H9 (cell line): Measurements from ENCODE around the gene LTB4R. TPM values are rescaled to one million over a fixed set of nuclear protein-coding genes. Genes with fewer than 3 reads are reported as not detected.

ENCODE experiments used
- DNase-seq: peaks from one replicate; pipeline ENCODE4 v3.0.0-alpha.2; 2017
- H2AFZ ChIP-seq: one replicate; pipeline ENCODE4 v1.6.1; 2013; ENCODE audit warnings: mild to moderate bottlenecking, low read length, control low read depth, moderate library complexity
- H2AK5ac ChIP-seq: 2 replicates; pipeline ENCODE4 v1.6.1; 2013; ENCODE audit warnings: low read length, control low read depth, mixed read lengths; ENCODE audit not compliant: insufficient read length
- H2BK120ac ChIP-seq: one replicate; pipeline ENCODE4 v1.6.1; 2013; ENCODE audit warnings: low read depth, mild to moderate bottlenecking, low read length, control low read depth, inconsistent platforms; ENCODE audit not compliant: poor library complexity, severe bottlenecking
- H2BK12ac ChIP-seq: 2 replicates; pipeline ENCODE4 v1.6.1; 2013; ENCODE audit warnings: low read length, control low read depth, mixed read lengths, low read depth; ENCODE audit not compliant: insufficient read length
- H2BK15ac ChIP-seq: 2 replicates; pipeline ENCODE4 v1.6.1; 2013; ENCODE audit warnings: low read depth, low read length, control low read depth
- H2BK20ac ChIP-seq: one replicate; pipeline ENCODE4 v1.6.1; 2013; ENCODE audit warnings: low read depth, mild to moderate bottlenecking, low read length, control low read depth, inconsistent platforms; ENCODE audit not compliant: poor library complexity, severe bottlenecking
- H2BK5ac ChIP-seq: 2 replicates; pipeline ENCODE4 v1.6.1; 2013; ENCODE audit warnings: low read length, control low read depth, mixed read lengths; ENCODE audit not compliant: insufficient read length
- H3K14ac ChIP-seq: 2 replicates; pipeline ENCODE4 v1.6.1; 2013; ENCODE audit warnings: low read length, control low read depth; ENCODE audit not compliant: insufficient read depth
- H3K18ac ChIP-seq: 2 replicates; pipeline ENCODE4 v1.6.1; 2013; ENCODE audit warnings: low read depth, mild to moderate bottlenecking, mixed read lengths, low read length, control low read depth; ENCODE audit not compliant: insufficient read length
- H3K23ac ChIP-seq: 2 replicates; pipeline ENCODE4 v1.6.1; 2013; ENCODE audit warnings: low read length, control low read depth, mixed read lengths, low read depth; ENCODE audit not compliant: insufficient read length
- H3K23me2 ChIP-seq: 2 replicates; pipeline ENCODE4 v1.6.1; 2013; ENCODE audit warnings: low read depth, mild to moderate bottlenecking, mixed read lengths, low read length, control low read depth; ENCODE audit not compliant: insufficient read length, poor library complexity, severe bottlenecking
- H3K27ac ChIP-seq: 2 replicates; pipeline ENCODE4 v1.5.1; 2013; ENCODE audit warnings: low read length, control low read depth, mixed read lengths, low read depth; ENCODE audit not compliant: insufficient read length
- H3K27me3 ChIP-seq: 2 replicates; pipeline ENCODE4 v1.6.1; 2013; ENCODE audit warnings: low read length, control low read depth, inconsistent platforms; ENCODE audit not compliant: insufficient read depth
- H3K4ac ChIP-seq: 2 replicates; pipeline ENCODE4 v1.6.1; 2013; ENCODE audit warnings: low read depth, mild to moderate bottlenecking, control low read depth, inconsistent platforms, low read length, moderate library complexity
- H3K4me1 ChIP-seq: 2 replicates; pipeline ENCODE4 v1.6.1; 2013; ENCODE audit warnings: low read length, control low read depth, inconsistent platforms; ENCODE audit not compliant: insufficient read depth
- H3K4me2 ChIP-seq: 2 replicates; pipeline ENCODE4 v1.6.1; 2013; ENCODE audit warnings: low read length, control low read depth, mixed read lengths; ENCODE audit not compliant: insufficient read length, insufficient read depth
- H3K56ac ChIP-seq: 2 replicates; pipeline ENCODE4 v1.6.1; 2013; ENCODE audit warnings: low read depth, mild to moderate bottlenecking, mixed read lengths, low read length, control low read depth; ENCODE audit not compliant: insufficient read length
- H3K79me1 ChIP-seq: 2 replicates; pipeline ENCODE4 v1.6.1; 2013; ENCODE audit warnings: low read depth, mild to moderate bottlenecking, moderate library complexity, low read length, control low read depth, inconsistent platforms; ENCODE audit not compliant: insufficient read depth, poor library complexity, severe bottlenecking
- H3K79me2 ChIP-seq: 2 replicates; pipeline ENCODE4 v1.6.1; 2013; ENCODE audit warnings: low read length, control low read depth, inconsistent platforms; ENCODE audit not compliant: insufficient read depth
- H3K9ac ChIP-seq: 2 replicates; pipeline ENCODE4 v1.6.1; 2013; ENCODE audit warnings: low read length, control low read depth, mixed read lengths; ENCODE audit not compliant: insufficient read length; ENCODE audit errors: extremely low read depth
- H3K9me3 ChIP-seq: one replicate; pipeline ENCODE4 v1.6.1; 2013; ENCODE audit warnings: low read depth, low read length, inconsistent platforms; ENCODE audit not compliant: control insufficient read depth
- H3T11ph ChIP-seq: one replicate; pipeline ENCODE4 v1.6.1; 2013; ENCODE audit warnings: mild to moderate bottlenecking, low read length, control low read depth, inconsistent platforms
- H4K20me1 ChIP-seq: one replicate; pipeline ENCODE4 v1.6.1; 2013; ENCODE audit not compliant: control insufficient read depth, insufficient read length, insufficient read depth
- H4K5ac ChIP-seq: 2 replicates; pipeline ENCODE4 v1.6.1; 2013; ENCODE audit warnings: low read depth, mild to moderate bottlenecking, mixed read lengths, low read length, control low read depth; ENCODE audit not compliant: insufficient read length
- H4K8ac ChIP-seq: replicated peaks from 2 replicates; pipeline ENCODE4 v1.6.1; 2013; ENCODE audit warnings: low read length, control low read depth, mixed read lengths, low read depth; ENCODE audit not compliant: insufficient read length
- H4K91ac ChIP-seq: 2 replicates; pipeline ENCODE4 v1.6.1; 2013; ENCODE audit warnings: low read depth, mild to moderate bottlenecking, moderate library complexity, mixed read lengths, low read length, control low read depth; ENCODE audit not compliant: insufficient read length
- H3K27ac Mint-ChIP-seq, 3 experiments: 2 replicates in 2 of 3; 3 replicates in 1 of 3; pipeline ENCODE4 v1.8.0; 2020 to 2021; ENCODE audit warnings: mixed read lengths in 3 of 3, mild to moderate bottlenecking in 1 of 3, moderate library complexity in 1 of 3
- H3K27me3 Mint-ChIP-seq: 2 replicates; pipeline ENCODE4 v1.8.0; 2021; ENCODE audit warnings: low read depth, mild to moderate bottlenecking, moderate library complexity, mixed read lengths
- H3K36me3 Mint-ChIP-seq, 3 experiments: 2 replicates in 2 of 3; 3 replicates in 1 of 3; pipeline ENCODE4 v1.8.0; 2020 to 2021; ENCODE audit warnings: low read depth in 3 of 3, mixed read lengths in 3 of 3; ENCODE audit not compliant: insufficient read depth in 1 of 3
- H3K4me1 Mint-ChIP-seq, 2 experiments: 2 replicates each; pipeline ENCODE4 v1.8.0; 2020; ENCODE audit warnings: mixed read lengths in 2 of 2
- H3K4me3 Mint-ChIP-seq, 2 experiments: 2 replicates in 1 of 2; 3 replicates in 1 of 2; pipeline ENCODE4 v1.8.0; 2020 to 2021; ENCODE audit warnings: mild to moderate bottlenecking in 2 of 2, mixed read lengths in 2 of 2, moderate library complexity in 1 of 2
- H3K9me3 Mint-ChIP-seq, 2 experiments: 2 replicates in 1 of 2; 3 replicates in 1 of 2; pipeline ENCODE4 v1.8.0; 2020; ENCODE audit warnings: mild to moderate bottlenecking in 2 of 2, mixed read lengths in 2 of 2, moderate library complexity in 1 of 2
- CTCF ChIP-seq: fragments of 200-600 bp; sonication (generic); conservative IDR thresholded peaks from 3 replicates; pipeline ENCODE4 v1.8.0; 2021; ENCODE audit warnings: antibody characterized with exemption, mild to moderate bottlenecking
- WGBS: extraction: QIAGEN DNeasy Blood & Tissue Kit; methylation state at CpG from one replicate; pipeline ENCODE4 v1.1.7; 2013; ENCODE audit warnings: missing lambda C conversion rate, low lambda C conversion rate, mixed read lengths; ENCODE audit not compliant: insufficient read length; ENCODE audit errors: extremely low coverage; 5-methylcytosine and 5-hydroxymethylcytosine counted together
- total RNA-seq: library from RNA; stranded (reverse); gene quantifications from 2 replicates; pipeline ENCODE4 v1.2.1, GENCODE V29; 2021

LTB4R gene
- total RNA-seq, 1 experiment from 2014 or later = 8.9 TPM

- Histone ChIP-seq H3K27ac (no peak within 1 kb of the TSS), H3K27me3 (peaks cover 54% of the 10 kb centered on the region), H2BK12ac (no peak within 1 kb of the TSS), H3K56ac (no peak within 1 kb of the TSS), H2BK15ac (no peak within 1 kb of the TSS), H3K4me1 (no peaks in the 10 kb centered on the region; the same call in 1 of the 2 replicates), H3K23me2 (peaks cover 26% of the 10 kb centered on the region), H4K8ac (no peak within 1 kb of the TSS), H2BK20ac (no peak within 1 kb of the TSS), H3K18ac (no peak within 1 kb of the TSS), H2BK120ac (no peak within 1 kb of the TSS), H2AK5ac (no peak within 1 kb of the TSS), H3K79me2 (no peaks in the 10 kb centered on the region), H2BK5ac (no peak within 1 kb of the TSS), H3K4me2 (peak within 1 kb of the TSS; percentile 62), H4K91ac (no peak within 1 kb of the TSS), H3K4ac (no peak within 1 kb of the TSS), H2AFZ (no peak within 1 kb of the TSS), H3K79me1 (no peaks in the 10 kb centered on the region), H4K5ac (no peak within 1 kb of the TSS), H4K20me1 (no peaks in the 10 kb centered on the region), H3T11ph (no peak within 1 kb of the TSS), H3K9ac (no peak within 1 kb of the TSS), H3K23ac (no peak within 1 kb of the TSS), H3K9me3 (no peaks in the 10 kb centered on the region), H3K14ac (no peak within 1 kb of the TSS)
- Mint-ChIP-seq H3K36me3 (no peaks in the 10 kb centered on the region; a peak in 1 of 7 replicates), H3K27me3 (peaks cover 100% of the 10 kb centered on the region), H3K9me3 (peaks cover 0 to 2% of the 10 kb centered on the region in 2 experiments; a peak in 3 of 5 replicates), H3K27ac (no peak within 1 kb of the TSS), H3K4me1 (peaks cover 28 to 35% of the 10 kb centered on the region in 2 experiments), H3K4me3 (peak within 1 kb of the TSS; percentile 59 to 91)
- TF ChIP-seq CTCF = no peak
- no peak for DNase-seq
- no CpG with 5 or more reads among the region's 65 CpGs for WGBS
Observed at GRCh38 chr14:24334431-24335291, 23.4 kb downstream of the LTB4R start, which contains the start of gene ADCY4. Gene ADCY4 (minus strand): TSS chr14:24335071. CDS start chr14:24334652, 419 bp downstream.
